ENCODE measurements around the gene HACD3. TPM values are rescaled to one million over a fixed set of nuclear protein-coding genes. Genes with fewer than 3 reads are reported as not detected.

The HACD3 gene
- polyA plus RNA-seq, 1 experiment, result 40.9 TPM

DNA sequence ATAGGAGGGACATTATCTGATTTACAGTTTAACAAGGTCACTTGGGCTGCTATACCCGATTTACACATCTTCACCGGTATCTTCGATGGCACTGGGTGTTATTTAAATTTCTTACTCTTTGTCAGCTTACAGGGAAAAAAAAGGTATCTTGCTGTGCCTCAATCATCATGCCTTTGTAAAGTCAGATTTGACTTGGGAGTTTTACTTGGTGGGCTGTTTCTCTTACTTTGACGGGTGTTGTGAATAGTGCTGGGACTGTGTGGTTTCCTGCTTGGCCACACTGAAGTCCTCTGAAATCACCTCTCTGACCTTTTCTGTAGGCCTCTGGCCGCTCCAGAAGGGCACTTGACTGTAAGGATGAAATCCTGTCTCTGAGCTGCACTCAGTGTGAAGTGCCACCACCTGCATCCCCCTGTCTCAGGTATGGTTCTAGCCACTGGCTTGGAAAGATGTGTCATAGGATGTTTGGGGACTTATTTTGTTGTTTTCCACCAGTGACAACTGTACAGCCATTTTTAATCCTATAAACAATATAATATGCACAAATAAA lies 88.4 kb downstream of the HACD3 start:
- Histone ChIP-seq H3K4me3 (ENCODE audit: low read depth, low read length) (no peak overlapping the region), H3K27me3 (ENCODE audit: control insufficient read depth, insufficient read depth, low read length) (no peaks in the 10 kb centered on the region), H3K36me3 (ENCODE audit: control insufficient read depth, insufficient read depth, low read length) (no peaks in the 10 kb centered on the region)
- TF ChIP-seq, protein P1, sequence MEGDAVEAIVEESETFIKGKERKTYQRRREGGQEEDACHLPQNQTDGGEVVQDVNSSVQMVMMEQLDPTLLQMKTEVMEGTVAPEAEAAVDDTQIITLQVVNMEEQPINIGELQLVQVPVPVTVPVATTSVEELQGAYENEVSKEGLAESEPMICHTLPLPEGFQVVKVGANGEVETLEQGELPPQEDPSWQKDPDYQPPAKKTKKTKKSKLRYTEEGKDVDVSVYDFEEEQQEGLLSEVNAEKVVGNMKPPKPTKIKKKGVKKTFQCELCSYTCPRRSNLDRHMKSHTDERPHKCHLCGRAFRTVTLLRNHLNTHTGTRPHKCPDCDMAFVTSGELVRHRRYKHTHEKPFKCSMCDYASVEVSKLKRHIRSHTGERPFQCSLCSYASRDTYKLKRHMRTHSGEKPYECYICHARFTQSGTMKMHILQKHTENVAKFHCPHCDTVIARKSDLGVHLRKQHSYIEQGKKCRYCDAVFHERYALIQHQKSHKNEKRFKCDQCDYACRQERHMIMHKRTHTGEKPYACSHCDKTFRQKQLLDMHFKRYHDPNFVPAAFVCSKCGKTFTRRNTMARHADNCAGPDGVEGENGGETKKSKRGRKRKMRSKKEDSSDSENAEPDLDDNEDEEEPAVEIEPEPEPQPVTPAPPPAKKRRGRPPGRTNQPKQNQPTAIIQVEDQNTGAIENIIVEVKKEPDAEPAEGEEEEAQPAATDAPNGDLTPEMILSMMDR (IDR thresholded peaks at IDR 0.05; ENCODE audit: insufficient read depth, low read depth, low read length), result no peak
- no peak for DNase-seq (ENCODE audit: low read depth)
- POLR2A ChIA-PET, result no interaction called here
- CTCF ChIA-PET, result no interaction called here

DNA sequence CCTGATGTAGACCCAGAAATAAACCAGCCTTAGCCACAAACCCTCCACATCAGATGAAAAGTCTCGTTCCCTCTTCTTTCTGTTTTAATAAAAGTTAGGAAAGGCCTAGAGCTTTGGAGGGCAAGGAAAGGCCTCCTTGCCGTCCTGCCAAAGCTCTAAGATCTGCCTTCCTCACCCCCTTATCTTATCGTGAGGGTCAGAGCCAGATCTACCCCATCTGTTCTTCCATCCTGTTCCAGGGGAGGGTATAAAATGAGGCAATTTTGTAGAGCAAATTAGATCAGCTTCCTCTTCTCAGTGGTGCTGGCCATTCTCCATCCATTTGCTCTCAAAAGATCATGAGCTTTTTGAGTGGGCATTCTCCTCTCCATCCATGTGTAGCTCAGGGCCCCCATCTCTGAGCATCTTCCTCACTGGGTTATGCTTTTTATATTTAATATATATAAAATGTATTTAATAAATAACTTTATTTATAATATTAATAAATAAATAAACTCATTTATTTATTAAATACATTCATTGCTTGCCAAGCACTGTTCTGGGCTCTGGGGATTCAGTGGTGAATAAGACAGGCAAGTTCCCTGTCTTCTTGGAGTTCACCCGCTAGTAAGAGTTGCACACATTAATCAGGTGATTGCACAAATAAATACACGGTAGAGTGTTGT lies 89.5 kb downstream of the HACD3 start:
- POLR2A ChIA-PET, result no interaction called here
- DNase-seq (ENCODE audit: low read depth), result no peak
- CTCF ChIA-PET, result interaction anchor here (0.7 kb wide), 1 partner anchor 9 kb away, joined by 3 read pairs; the partner anchor contains the start of gene INTS14
- TF ChIP-seq, protein P1 (IDR thresholded peaks at IDR 0.05; ENCODE audit: insufficient read depth, low read depth, low read length), result no peak
- Histone ChIP-seq H3K4me3 (ENCODE audit: low read depth, low read length) (no peak overlapping the region), H3K36me3 (ENCODE audit: control insufficient read depth, insufficient read depth, low read length) (no peaks in the 10 kb centered on the region), H3K27me3 (ENCODE audit: control insufficient read depth, insufficient read depth, low read length) (no peaks in the 10 kb centered on the region)

DNA sequence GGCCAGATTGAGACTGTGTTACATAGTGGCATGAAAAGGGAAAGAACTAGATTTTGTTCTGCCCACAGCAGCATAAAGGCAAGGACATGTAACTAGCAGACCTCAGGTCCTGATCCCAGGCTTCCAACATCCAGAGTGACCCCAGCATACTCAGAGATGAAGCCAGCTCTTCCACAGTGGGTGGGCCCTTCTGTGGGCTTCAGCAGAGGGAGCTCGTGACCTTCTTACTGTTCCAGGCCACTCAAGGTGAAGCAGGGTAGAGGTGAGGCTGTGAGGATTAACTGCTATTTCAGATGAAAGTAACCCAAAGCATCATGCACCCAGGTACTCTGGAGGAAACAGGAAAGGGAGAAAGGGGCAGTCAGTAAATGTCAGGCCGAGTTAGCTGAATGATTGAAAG lies 90.6 kb downstream of the HACD3 start:
- CTCF ChIA-PET, result interaction anchor here (2.2 kb wide), 1 partner anchor 18 kb away, joined by 10 read pairs; no protein-coding TSS in a partner anchor
- TF ChIP-seq, protein P1 (IDR thresholded peaks at IDR 0.05; ENCODE audit: insufficient read depth, low read depth, low read length), result no peak
- POLR2A ChIA-PET, result no interaction called here

DNA sequence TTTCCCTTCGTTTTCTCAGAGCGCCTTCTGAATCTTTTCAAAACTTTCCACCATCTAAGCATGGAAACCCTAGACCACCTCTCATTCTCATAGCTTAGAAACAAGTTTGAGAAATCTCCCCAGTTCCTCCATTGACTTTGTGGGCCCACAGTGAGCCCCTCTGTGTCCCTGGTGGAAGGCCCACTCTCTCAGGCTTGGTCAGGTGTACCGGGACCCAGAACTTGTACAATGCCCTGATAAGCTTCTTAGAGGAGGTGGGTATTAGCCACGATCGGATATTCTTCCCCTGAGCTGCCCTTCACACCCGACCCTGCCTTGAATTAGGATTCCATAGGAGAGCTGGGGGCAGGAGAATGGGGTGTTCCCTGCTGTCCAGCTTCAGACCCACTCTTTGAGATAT lies 91.4 kb downstream of the HACD3 start, which contains the start of gene SLC24A1:
Gene SLC24A1, plus strand, starts transcription at position 301 of the 400 bp plus-strand sequence. CDS start 2,143 bp downstream, outside the sequence.
- Histone ChIP-seq H3K4me3 (ENCODE audit: low read depth, low read length) (no peak within 1 kb of the TSS), H3K27me3 (ENCODE audit: control insufficient read depth, insufficient read depth, low read length) (no peaks in the 10 kb centered on the region), H3K36me3 (ENCODE audit: control insufficient read depth, insufficient read depth, low read length) (no peaks in the 10 kb centered on the region; the same call in 1 of the 2 replicates)
- TF ChIP-seq, protein P1 (IDR thresholded peaks at IDR 0.05; ENCODE audit: insufficient read depth, low read depth, low read length), result no peak
- no peak for DNase-seq (ENCODE audit: low read depth)
- ChIA-PET CTCF (interaction anchor here (0.6 to 2.2 kb wide), 2 partner anchors 17 to 633 kb away, joined by 3 to 10 read pairs; no protein-coding TSS in a partner anchor), POLR2A (no interaction called here)

More for the DNA sequence above, 90.6 kb downstream of the HACD3 start:
- no peaks in the 10 kb centered on the region; the same call in 1 of the 2 replicates for H3K36me3 ChIP-seq (ENCODE audit: control insufficient read depth, insufficient read depth, low read length)
- no peak for DNase-seq (ENCODE audit: low read depth)
- no peak overlapping the region for H3K4me3 ChIP-seq (ENCODE audit: low read depth, low read length)
- H3K27me3 ChIP-seq (ENCODE audit: control insufficient read depth, insufficient read depth, low read length), result no peaks in the 10 kb centered on the region

DNA sequence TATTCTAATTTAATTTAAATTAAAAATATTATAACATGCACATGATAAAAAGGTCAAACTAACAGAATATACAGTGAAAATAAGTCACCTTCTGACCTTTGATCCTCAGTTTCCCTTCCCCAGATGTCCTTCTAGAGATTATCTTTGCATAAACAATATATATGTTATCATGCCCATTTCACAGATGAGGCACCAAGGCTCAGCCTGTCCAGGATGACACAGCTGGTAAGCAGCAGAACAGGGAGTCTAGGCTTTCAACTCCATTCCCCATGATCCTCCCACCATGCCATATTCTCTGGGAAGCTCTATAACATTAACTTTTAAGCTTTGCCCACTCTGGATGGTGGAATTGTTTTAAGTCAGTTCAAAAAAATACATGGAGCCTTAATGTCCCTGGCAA lies 92.8 kb downstream of the HACD3 start:
- H3K4me3 ChIP-seq (ENCODE audit: low read depth, low read length), result no peak overlapping the region
- TF ChIP-seq, protein P1 (IDR thresholded peaks at IDR 0.05; ENCODE audit: insufficient read depth, low read depth, low read length), result no peak
- H3K36me3 ChIP-seq (ENCODE audit: control insufficient read depth, insufficient read depth, low read length), result no peaks in the 10 kb centered on the region; the same call in 1 of the 2 replicates
- no peak for DNase-seq (ENCODE audit: low read depth)
- POLR2A ChIA-PET, result interaction anchor here (0.6 kb wide), 1 partner anchor 857 kb away, joined by 3 read pairs; no protein-coding TSS in a partner anchor
- no peaks in the 10 kb centered on the region for H3K27me3 ChIP-seq (ENCODE audit: control insufficient read depth, insufficient read depth, low read length)
- CTCF ChIA-PET, result interaction anchor here (0.9 kb wide), 1 partner anchor 15 kb away, joined by 3 read pairs; no protein-coding TSS in a partner anchor

Data from BJ (cell line).